K562 (cell line): ENCODE measurements around the gene ACTR3. TPM values are rescaled to one million over a fixed set of nuclear protein-coding genes. Genes with fewer than 3 reads are reported as not detected.

ENCODE experiments used
- ATAC-seq: fragments of 200-7000 bp; cut with Tn5 transposase; 3 replicates; pipeline ENCODE4 v1.9.1; 2020; ENCODE audit warnings: moderate library complexity
- BruUV-seq: library from RNA; stranded (reverse); fragments of 400-500 nt; replicated peaks from 2 replicates; lab custom pipeline; 2021; lab: Mats Ljungman, UMichigan
- CTCF ChIA-PET: fragments of 300-600 bp; formaldehyde crosslinking; extraction: SDS; loops from one replicate; lab custom pipeline; 2021; ENCODE audit warnings: low intra/inter-chr PET ratio; lab: Yijun Ruan, JAX
- POLR2A ChIA-PET: fragments of 300-600, 350-650 bp; sonication (Branson Sonifier 250); formaldehyde crosslinking; extraction: SDS; loops from one replicate; lab custom pipeline; 2021; ENCODE audit warnings: antibody characterized with exemption, inconsistent platforms; lab: Yijun Ruan, JAX
- DNase-seq, 4 experiments: peaks; one replicate each; pipeline versions ENCODE4 v3.0.0 to v3.0.0-alpha.2; 2011 to 2018; ENCODE audit warnings: low spot score in 3 of 4, mixed read lengths in 3 of 4; ENCODE audit errors: extremely low read depth in 1 of 4
- FAIRE-seq: peaks from 2 replicates; lab custom pipeline; 2011; peaks lifted over from hg19 to GRCh38; lab: Jason Lieb, UNC
- H2AFZ ChIP-seq: 2 replicates; pipeline ENCODE4 v1.6.0; 2011; ENCODE audit warnings: low read depth, low read length, control low read depth, inconsistent platforms
- H3K27ac ChIP-seq: fragments of 200-600 bp; 3 replicates; pipeline ENCODE4 v1.8.0; 2011; ENCODE audit warnings: low read depth, mild to moderate bottlenecking, control low read depth, inconsistent platforms, low read length, moderate library complexity, mixed read lengths; ENCODE audit errors: extremely low read depth
- H3K27me3 ChIP-seq, 2 experiments: fragments of 300-600 bp in 1 of 2; 2 replicates in 1 of 2; 3 replicates in 1 of 2; pipeline versions ENCODE4 v1.6.0 to v1.8.0; 2011; ENCODE audit warnings: inconsistent platforms in 2 of 2, low read length in 2 of 2, mild to moderate bottlenecking in 1 of 2, mixed read lengths in 1 of 2, moderate library complexity in 1 of 2; ENCODE audit not compliant: control insufficient read depth in 2 of 2, insufficient read depth in 2 of 2
- H3K36me3 ChIP-seq: fragments of 300-600 bp; 3 replicates; pipeline ENCODE4 v1.8.0; 2011; ENCODE audit warnings: mild to moderate bottlenecking, low read length, inconsistent platforms; ENCODE audit not compliant: control insufficient read depth, insufficient read depth
- H3K4me1 ChIP-seq, 2 experiments: fragments of 200-600 bp in 1 of 2; replicated peaks in 1 of 2; 2 replicates in 1 of 2; 3 replicates in 1 of 2; pipeline versions ENCODE4 v1.5.1 to v1.8.0; 2011; ENCODE audit warnings: inconsistent platforms in 2 of 2, low read length in 2 of 2, mild to moderate bottlenecking in 1 of 2, mixed read lengths in 1 of 2, moderate library complexity in 1 of 2; ENCODE audit not compliant: control insufficient read depth in 2 of 2, insufficient read depth in 2 of 2
- H3K4me2 ChIP-seq: 2 replicates; pipeline ENCODE4 v1.6.1; 2011; ENCODE audit warnings: low read length, control low read depth, inconsistent platforms, mixed read lengths; ENCODE audit not compliant: insufficient read depth
- H3K4me3 ChIP-seq: fragments of 200-600 bp; sonication (generic), shearing (Covaris generic); 2 replicates; pipeline ENCODE4 v1.5.1; 2016; ENCODE audit warnings: control low read depth, inconsistent platforms
- H3K79me2 ChIP-seq: fragments of 200-600 bp; 3 replicates; pipeline ENCODE4 v1.8.0; 2011; ENCODE audit warnings: low read length, inconsistent platforms; ENCODE audit not compliant: control insufficient read depth, insufficient read depth
- H3K9ac ChIP-seq, 2 experiments: 2 replicates each; pipeline versions ENCODE4 v1.6.0 to v1.6.1; 2011; ENCODE audit warnings: low read depth in 2 of 2, low read length in 2 of 2, control low read depth in 1 of 2, inconsistent platforms in 1 of 2, mild to moderate bottlenecking in 1 of 2, mixed read lengths in 1 of 2; ENCODE audit not compliant: insufficient read depth in 1 of 2
- H3K9me1 ChIP-seq: one replicate; pipeline ENCODE4 v1.6.0; 2011; ENCODE audit warnings: inconsistent platforms, mild to moderate bottlenecking, low read length, moderate library complexity; ENCODE audit not compliant: control insufficient read depth, insufficient read depth
- H3K9me3 ChIP-seq: replicated peaks from 2 replicates; pipeline ENCODE4 v1.5.1; 2011; ENCODE audit warnings: low read depth, low read length, inconsistent platforms; ENCODE audit not compliant: control insufficient read depth, insufficient read depth
- H4K20me1 ChIP-seq: replicated peaks from 2 replicates; pipeline ENCODE4 v1.6.1; 2011; ENCODE audit warnings: low read length, inconsistent platforms, mixed read lengths; ENCODE audit not compliant: control insufficient read depth, insufficient read depth
- GTF2A2 ChIP-seq: IDR thresholded peaks from 2 replicates; pipeline ENCODE4 v1.6.1; 2016; ENCODE audit warnings: mild to moderate bottlenecking, missing genetic modification characterization, missing compliant biosample characterization
- MEF2D ChIP-seq: conservative IDR thresholded peaks from 2 replicates; pipeline ENCODE4 v1.6.1; 2016; ENCODE audit warnings: low read depth, missing genetic modification characterization, missing compliant biosample characterization
- POLR2B ChIP-seq: fragments of 450-650 bp; IDR thresholded peaks from 2 replicates; pipeline ENCODE4 v1.6.1; 2018; ENCODE audit warnings: low read depth; ENCODE audit not compliant: partially characterized antibody
- SNAPC5 ChIP-seq: fragments of 250-450 bp; sonication (Bioruptor Pico); IDR thresholded peaks from 2 replicates; pipeline ENCODE4 v1.8.0; 2021; ENCODE audit warnings: moderate library complexity, mild to moderate bottlenecking, inconsistent platforms
- THAP12 ChIP-seq: fragments of 250-450 bp; sonication (Bioruptor Pico); IDR thresholded peaks from 2 replicates; pipeline ENCODE4 v1.9.0; 2021; ENCODE audit warnings: mild to moderate bottlenecking, inconsistent platforms
- TRIM25 ChIP-seq: fragments of 450-650 bp; IDR thresholded peaks from 2 replicates; pipeline ENCODE4 v1.7.0; 2016; ENCODE audit warnings: borderline replicate concordance
- ZNF766 ChIP-seq: fragments of 200-800 bp; sonication (Bioruptor generic); conservative IDR thresholded peaks from 2 replicates; pipeline ENCODE4 v1.6.1; 2016; ENCODE audit warnings: missing genetic modification characterization, missing compliant biosample characterization
- WGBS: fragments of 100-300 bp; shearing (Covaris generic); methylation state at CpG from one replicate; pipeline ENCODE4 v1.1.6; 2016; ENCODE audit warnings: low coverage, mixed read lengths; ENCODE audit not compliant: insufficient coverage; ENCODE audit errors: missing lambda C conversion rate; 5-methylcytosine and 5-hydroxymethylcytosine counted together
- in situ Hi-C: fragments of 300-500 bp; cut with MboI; formaldehyde crosslinking; loops from 4 replicates; pipeline ENCODE4 v1.15.0; 2018; ENCODE audit warnings: inconsistent platforms, mixed read lengths
- intact Hi-C: fragments of 100-400 bp; cut with micrococcal nuclease; formaldehyde crosslinking; loops from 2 replicates; pipeline ENCODE4 v1.14.2; 2022
- polyA plus RNA-seq, 8 experiments: library from polyadenylated mRNA; depleted of rRNA in 4 of 8; stranded (reverse) in 5 of 8; unstranded in 3 of 8; fragments of >200 nt; fragmentation: Nextera tagmentation in 2 of 8; fragmentation: Illumina TruSeq in 1 of 8; extraction: Ambion mirVana in 2 of 8; extraction: Trizol in 1 of 8; gene quantifications; 2 replicates each; pipeline versions ENCODE4 v1.2.1 to v1.2.3, GENCODE V29; 2011 to 2014; ENCODE audit warnings: inconsistent platforms in 1 of 8, missing spikeins in 1 of 8
- total RNA-seq, 7 experiments: library from RNA; depleted of rRNA in 6 of 7; stranded (reverse); fragments of >200 nt in 6 of 7; fragmentation: Illumina TruSeq in 2 of 7; extraction: Trizol in 2 of 7; gene quantifications; 2 replicates each; pipeline versions ENCODE4 v1.2.1 to v1.2.3, GENCODE V29; 2011 to 2021; ENCODE audit warnings: low replicate concordance in 1 of 7

Gene ACTR3
- total and polyA plus RNA-seq, 9 of the 15 experiments (the other 6 are each of a cell fraction or from before 2014, with no cell fraction given): 49.0 to 354 (median 249) TPM

- TF ChIP-seq TRIM25 (no peak), GTF2A2 (tag) (no peak), MEF2D (tag) (no peak), POLR2B (no peak)
Measured at GRCh38 chr2:113925884-113926283, 36.0 kb downstream of the ACTR3 start (continued).

GRCh38 chr2:113926314-113926713 is 36.4 kb downstream of the ACTR3 start:
- CTCF ChIA-PET: no interaction called here
- WGBS: 95% methylated on average over 3 of the region's 3 CpGs
- Histone ChIP-seq H3K36me3 (peaks cover 76% of the 10 kb centered on the region), H3K4me1 (no peaks in the 10 kb centered on the region), H3K4me3 (no peak overlapping the region), H3K27ac (no peak overlapping the region), H4K20me1 (0 out of 2 replicates have a peak, but pooled peaks cover 3% of the 10 kb centered on the region), H3K9me3 (no peaks in the 10 kb centered on the region), H3K9ac (no peak overlapping the region)
- POLR2A ChIA-PET: no interaction called here
- no TSS peak for BruUV-seq
- DNase-seq (no peak), ATAC-seq (no peak)
- intact Hi-C loops: no loop called here
- no peak for TF ChIP-seq THAP12 (CRISPR knock-in tag)
- TF ChIP-seq ZNF766 (CRISPR knock-in tag): peak; percentile 58; the same call in 1 of the 2 replicates
- no peak for TF ChIP-seq SNAPC5
- TF ChIP-seq, all 486 proteins: peak for 1
- in situ Hi-C loops: no loop called here
- FAIRE-seq: no peak
- Histone ChIP-seq H3K9me1 (no peaks in the 10 kb centered on the region), H2AFZ (no peak overlapping the region), H3K4me2 (no peak overlapping the region), H3K79me2 (peaks cover 35% of the 10 kb centered on the region), H3K27me3 (no peaks in the 10 kb centered on the region)
